H9 (cell line): ENCODE results near the gene MLST8. TPM values are rescaled to one million over a fixed set of nuclear protein-coding genes. Genes with fewer than 3 reads are reported as not detected.

Experiments used
- DNase-seq: peaks from one replicate; pipeline ENCODE4 v3.0.0-alpha.2; 2017
- H2AFZ ChIP-seq: one replicate; pipeline ENCODE4 v1.6.1; 2013; ENCODE audit warnings: mild to moderate bottlenecking, low read length, control low read depth, moderate library complexity
- H2AK5ac ChIP-seq: 2 replicates; pipeline ENCODE4 v1.6.1; 2013; ENCODE audit warnings: low read length, control low read depth, mixed read lengths; ENCODE audit not compliant: insufficient read length
- H2BK120ac ChIP-seq: one replicate; pipeline ENCODE4 v1.6.1; 2013; ENCODE audit warnings: low read depth, mild to moderate bottlenecking, low read length, control low read depth, inconsistent platforms; ENCODE audit not compliant: poor library complexity, severe bottlenecking
- H2BK12ac ChIP-seq: 2 replicates; pipeline ENCODE4 v1.6.1; 2013; ENCODE audit warnings: low read length, control low read depth, mixed read lengths, low read depth; ENCODE audit not compliant: insufficient read length
- H2BK15ac ChIP-seq: 2 replicates; pipeline ENCODE4 v1.6.1; 2013; ENCODE audit warnings: low read depth, low read length, control low read depth
- H2BK20ac ChIP-seq: one replicate; pipeline ENCODE4 v1.6.1; 2013; ENCODE audit warnings: low read depth, mild to moderate bottlenecking, low read length, control low read depth, inconsistent platforms; ENCODE audit not compliant: poor library complexity, severe bottlenecking
- H2BK5ac ChIP-seq: 2 replicates; pipeline ENCODE4 v1.6.1; 2013; ENCODE audit warnings: low read length, control low read depth, mixed read lengths; ENCODE audit not compliant: insufficient read length
- H3K14ac ChIP-seq: 2 replicates; pipeline ENCODE4 v1.6.1; 2013; ENCODE audit warnings: low read length, control low read depth; ENCODE audit not compliant: insufficient read depth
- H3K18ac ChIP-seq: 2 replicates; pipeline ENCODE4 v1.6.1; 2013; ENCODE audit warnings: low read depth, mild to moderate bottlenecking, mixed read lengths, low read length, control low read depth; ENCODE audit not compliant: insufficient read length
- H3K23ac ChIP-seq: 2 replicates; pipeline ENCODE4 v1.6.1; 2013; ENCODE audit warnings: low read length, control low read depth, mixed read lengths, low read depth; ENCODE audit not compliant: insufficient read length
- H3K23me2 ChIP-seq: 2 replicates; pipeline ENCODE4 v1.6.1; 2013; ENCODE audit warnings: low read depth, mild to moderate bottlenecking, mixed read lengths, low read length, control low read depth; ENCODE audit not compliant: insufficient read length, poor library complexity, severe bottlenecking
- H3K27ac ChIP-seq: 2 replicates; pipeline ENCODE4 v1.5.1; 2013; ENCODE audit warnings: low read length, control low read depth, mixed read lengths, low read depth; ENCODE audit not compliant: insufficient read length
- H3K27me3 ChIP-seq: 2 replicates; pipeline ENCODE4 v1.6.1; 2013; ENCODE audit warnings: low read length, control low read depth, inconsistent platforms; ENCODE audit not compliant: insufficient read depth
- H3K4ac ChIP-seq: 2 replicates; pipeline ENCODE4 v1.6.1; 2013; ENCODE audit warnings: low read depth, mild to moderate bottlenecking, control low read depth, inconsistent platforms, low read length, moderate library complexity
- H3K4me1 ChIP-seq: 2 replicates; pipeline ENCODE4 v1.6.1; 2013; ENCODE audit warnings: low read length, control low read depth, inconsistent platforms; ENCODE audit not compliant: insufficient read depth
- H3K4me2 ChIP-seq: 2 replicates; pipeline ENCODE4 v1.6.1; 2013; ENCODE audit warnings: low read length, control low read depth, mixed read lengths; ENCODE audit not compliant: insufficient read length, insufficient read depth
- H3K56ac ChIP-seq: 2 replicates; pipeline ENCODE4 v1.6.1; 2013; ENCODE audit warnings: low read depth, mild to moderate bottlenecking, mixed read lengths, low read length, control low read depth; ENCODE audit not compliant: insufficient read length
- H3K79me1 ChIP-seq: 2 replicates; pipeline ENCODE4 v1.6.1; 2013; ENCODE audit warnings: low read depth, mild to moderate bottlenecking, moderate library complexity, low read length, control low read depth, inconsistent platforms; ENCODE audit not compliant: insufficient read depth, poor library complexity, severe bottlenecking
- H3K79me2 ChIP-seq: 2 replicates; pipeline ENCODE4 v1.6.1; 2013; ENCODE audit warnings: low read length, control low read depth, inconsistent platforms; ENCODE audit not compliant: insufficient read depth
- H3K9ac ChIP-seq: 2 replicates; pipeline ENCODE4 v1.6.1; 2013; ENCODE audit warnings: low read length, control low read depth, mixed read lengths; ENCODE audit not compliant: insufficient read length; ENCODE audit errors: extremely low read depth
- H3K9me3 ChIP-seq: one replicate; pipeline ENCODE4 v1.6.1; 2013; ENCODE audit warnings: low read depth, low read length, inconsistent platforms; ENCODE audit not compliant: control insufficient read depth
- H3T11ph ChIP-seq: one replicate; pipeline ENCODE4 v1.6.1; 2013; ENCODE audit warnings: mild to moderate bottlenecking, low read length, control low read depth, inconsistent platforms
- H4K20me1 ChIP-seq: one replicate; pipeline ENCODE4 v1.6.1; 2013; ENCODE audit not compliant: control insufficient read depth, insufficient read length, insufficient read depth
- H4K5ac ChIP-seq: 2 replicates; pipeline ENCODE4 v1.6.1; 2013; ENCODE audit warnings: low read depth, mild to moderate bottlenecking, mixed read lengths, low read length, control low read depth; ENCODE audit not compliant: insufficient read length
- H4K8ac ChIP-seq: replicated peaks from 2 replicates; pipeline ENCODE4 v1.6.1; 2013; ENCODE audit warnings: low read length, control low read depth, mixed read lengths, low read depth; ENCODE audit not compliant: insufficient read length
- H4K91ac ChIP-seq: 2 replicates; pipeline ENCODE4 v1.6.1; 2013; ENCODE audit warnings: low read depth, mild to moderate bottlenecking, moderate library complexity, mixed read lengths, low read length, control low read depth; ENCODE audit not compliant: insufficient read length
- H3K27ac Mint-ChIP-seq, 3 experiments: 2 replicates in 2 of 3; 3 replicates in 1 of 3; pipeline ENCODE4 v1.8.0; 2020 to 2021; ENCODE audit warnings: mixed read lengths in 3 of 3, mild to moderate bottlenecking in 1 of 3, moderate library complexity in 1 of 3
- H3K27me3 Mint-ChIP-seq: 2 replicates; pipeline ENCODE4 v1.8.0; 2021; ENCODE audit warnings: low read depth, mild to moderate bottlenecking, moderate library complexity, mixed read lengths
- H3K36me3 Mint-ChIP-seq, 3 experiments: 2 replicates in 2 of 3; 3 replicates in 1 of 3; pipeline ENCODE4 v1.8.0; 2020 to 2021; ENCODE audit warnings: low read depth in 3 of 3, mixed read lengths in 3 of 3; ENCODE audit not compliant: insufficient read depth in 1 of 3
- H3K4me1 Mint-ChIP-seq, 2 experiments: 2 replicates each; pipeline ENCODE4 v1.8.0; 2020; ENCODE audit warnings: mixed read lengths in 2 of 2
- H3K4me3 Mint-ChIP-seq, 2 experiments: 2 replicates in 1 of 2; 3 replicates in 1 of 2; pipeline ENCODE4 v1.8.0; 2020 to 2021; ENCODE audit warnings: mild to moderate bottlenecking in 2 of 2, mixed read lengths in 2 of 2, moderate library complexity in 1 of 2
- H3K9me3 Mint-ChIP-seq, 2 experiments: 2 replicates in 1 of 2; 3 replicates in 1 of 2; pipeline ENCODE4 v1.8.0; 2020; ENCODE audit warnings: mild to moderate bottlenecking in 2 of 2, mixed read lengths in 2 of 2, moderate library complexity in 1 of 2
- WGBS: extraction: QIAGEN DNeasy Blood & Tissue Kit; methylation state at CpG from one replicate; pipeline ENCODE4 v1.1.7; 2013; ENCODE audit warnings: missing lambda C conversion rate, low lambda C conversion rate, mixed read lengths; ENCODE audit not compliant: insufficient read length; ENCODE audit errors: extremely low coverage; 5-methylcytosine and 5-hydroxymethylcytosine counted together
- total RNA-seq: library from RNA; stranded (reverse); gene quantifications from 2 replicates; pipeline ENCODE4 v1.2.1, GENCODE V29; 2021
- TF ChIP-seq, protein P1 (sequence below): fragments of 200-600 bp; sonication (generic); conservative IDR thresholded peaks from 3 replicates; pipeline ENCODE4 v1.8.0; 2021; ENCODE audit warnings: antibody characterized with exemption, mild to moderate bottlenecking

MLST8 gene
- total RNA-seq, 1 experiment from 2014 or later, result 74.5 TPM

DNA sequence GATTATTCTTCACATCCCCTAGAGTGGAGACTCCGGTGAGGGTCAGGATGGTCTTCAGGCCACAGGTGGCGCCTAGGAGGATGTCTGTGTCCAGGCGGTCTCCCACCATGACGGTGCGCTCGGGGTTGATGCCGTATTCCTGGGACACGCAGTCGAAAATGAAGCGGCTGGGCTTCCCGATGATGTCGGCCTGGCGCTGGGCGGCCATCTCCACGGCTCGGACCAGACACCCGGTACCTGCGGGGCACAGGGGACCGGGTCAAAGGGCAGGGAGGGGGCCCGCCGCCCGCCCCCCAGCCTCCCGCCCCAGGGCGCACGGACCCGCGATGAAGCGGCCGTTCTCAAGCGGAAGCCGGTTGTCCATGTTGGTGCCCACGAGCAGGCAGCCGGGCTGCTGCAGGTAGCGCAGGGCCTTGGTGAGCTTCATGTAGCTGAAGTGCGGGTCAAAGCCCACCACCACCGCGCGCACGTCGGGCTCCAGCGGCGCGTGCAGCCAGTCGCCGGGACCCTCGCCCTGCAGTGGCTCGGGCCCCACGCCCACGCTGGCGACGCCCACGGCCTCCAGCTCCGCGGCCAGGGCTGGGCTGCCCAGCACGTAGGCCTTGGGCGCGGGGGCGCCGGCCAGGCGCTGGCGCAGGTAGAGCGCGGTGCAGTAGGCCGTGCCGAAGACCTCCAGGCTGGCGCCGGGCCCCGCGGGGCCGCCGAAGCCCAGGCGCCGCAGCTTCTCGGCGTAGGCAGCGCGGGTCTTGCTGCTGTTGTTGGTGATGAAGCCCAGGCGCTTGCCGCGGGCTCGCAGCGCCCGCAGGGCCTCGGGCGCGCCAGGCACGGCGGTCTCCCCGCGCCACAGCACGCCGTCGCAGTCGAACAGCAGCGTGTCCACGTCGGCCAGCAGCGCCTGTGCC, 8.8 kb downstream of the MLST8 start:
- peak overlapping the region; percentile 75 for H3K4me2 ChIP-seq
- no CpG with 5 or more reads among the region's 98 CpGs for WGBS
- H3K27ac Mint-ChIP-seq, result 0 out of 7 replicates have a peak overlapping the region, but pooled peaks of 2 of the 3 experiments have one; percentile 13 to 31

More for the DNA sequence above, 8.8 kb downstream of the MLST8 start:
- Histone ChIP-seq H3T11ph (no peak overlapping the region), H3K56ac (no peak overlapping the region), H3K27ac (no peak overlapping the region), H2AFZ (no peak overlapping the region), H3K4me1 (no peaks in the 10 kb centered on the region), H3K23ac (no peak overlapping the region), H3K79me1 (peaks cover 6% of the 10 kb centered on the region), H2BK5ac (no peak overlapping the region), H3K18ac (no peak overlapping the region), H3K23me2 (peaks cover 8% of the 10 kb centered on the region), H3K27me3 (no peaks in the 10 kb centered on the region), H2BK12ac (no peak overlapping the region), H2BK20ac (no peak overlapping the region), H3K9me3 (no peaks in the 10 kb centered on the region), H3K4ac (no peak overlapping the region), H2AK5ac (no peak overlapping the region), H3K9ac (peak overlapping the region; percentile 83), H3K79me2 (peaks cover 6% of the 10 kb centered on the region; the same call in 1 of the 2 replicates), H3K14ac (0 out of 2 replicates have a peak overlapping the region, but pooled peaks have one; percentile 79), H4K8ac (no peak overlapping the region), H2BK15ac (no peak overlapping the region), H4K20me1 (no peaks in the 10 kb centered on the region), H4K5ac (no peak overlapping the region), H4K91ac (no peak overlapping the region), H2BK120ac (no peak overlapping the region)
- H3K36me3 Mint-ChIP-seq, result peaks cover 9 to 25% (median 19%) of the 10 kb centered on the region in 3 experiments; a peak in 6 of 7 replicates
- H3K4me1 Mint-ChIP-seq, result peaks cover 13 to 18% of the 10 kb centered on the region in 2 experiments
- H3K4me3 Mint-ChIP-seq, result peak overlapping the region; percentile 77 to 86
- H3K27me3 Mint-ChIP-seq, result no peaks in the 10 kb centered on the region
- DNase-seq, result no peak
- TF ChIP-seq, protein P1, sequence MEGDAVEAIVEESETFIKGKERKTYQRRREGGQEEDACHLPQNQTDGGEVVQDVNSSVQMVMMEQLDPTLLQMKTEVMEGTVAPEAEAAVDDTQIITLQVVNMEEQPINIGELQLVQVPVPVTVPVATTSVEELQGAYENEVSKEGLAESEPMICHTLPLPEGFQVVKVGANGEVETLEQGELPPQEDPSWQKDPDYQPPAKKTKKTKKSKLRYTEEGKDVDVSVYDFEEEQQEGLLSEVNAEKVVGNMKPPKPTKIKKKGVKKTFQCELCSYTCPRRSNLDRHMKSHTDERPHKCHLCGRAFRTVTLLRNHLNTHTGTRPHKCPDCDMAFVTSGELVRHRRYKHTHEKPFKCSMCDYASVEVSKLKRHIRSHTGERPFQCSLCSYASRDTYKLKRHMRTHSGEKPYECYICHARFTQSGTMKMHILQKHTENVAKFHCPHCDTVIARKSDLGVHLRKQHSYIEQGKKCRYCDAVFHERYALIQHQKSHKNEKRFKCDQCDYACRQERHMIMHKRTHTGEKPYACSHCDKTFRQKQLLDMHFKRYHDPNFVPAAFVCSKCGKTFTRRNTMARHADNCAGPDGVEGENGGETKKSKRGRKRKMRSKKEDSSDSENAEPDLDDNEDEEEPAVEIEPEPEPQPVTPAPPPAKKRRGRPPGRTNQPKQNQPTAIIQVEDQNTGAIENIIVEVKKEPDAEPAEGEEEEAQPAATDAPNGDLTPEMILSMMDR, result 0 out of 3 replicates have a peak, but pooled peaks have one; percentile 9
- H3K9me3 Mint-ChIP-seq, result no peaks in the 10 kb centered on the region
